ENCODE results near the gene SYT1.

GRCh38 chr12:78886719-78887407 lies 22.3 kb downstream of the SYT1 start:
- TF ChIP-seq CTCF (conservative IDR thresholded peaks at IDR 0.05; ENCODE audit: low read length) (no peak), EZH2phosphoT487 (IDR thresholded peaks at IDR 0.05; ENCODE audit: borderline replicate concordance, low read depth, low read length) (no peak)

All from OCI-LY7 (cell line).